WTC11 (cell line): Measurements from ENCODE around the gene PIGO.

Experiments used
- ATF6 ChIP-seq: sonication (generic); formaldehyde crosslinking; IDR thresholded peaks from 2 replicates; pipeline ENCODE4 v1.8.1; 2023; ENCODE audit warnings: mild to moderate bottlenecking, missing genetic modification reagents
- CTCF ChIP-seq: fragments of 200-600 bp; IDR thresholded peaks from 2 replicates; pipeline ENCODE4 v1.8.0; 2022; ENCODE audit warnings: antibody characterized with exemption
- FOXK1 ChIP-seq: sonication (generic); formaldehyde crosslinking; IDR thresholded peaks from 2 replicates; pipeline ENCODE4 v1.8.0; 2022; ENCODE audit warnings: mild to moderate bottlenecking, moderate library complexity, missing genetic modification reagents
- GABPB1 ChIP-seq: sonication (generic); formaldehyde crosslinking; IDR thresholded peaks from 2 replicates; pipeline ENCODE4 v1.8.1; 2023; ENCODE audit warnings: mild to moderate bottlenecking, missing genetic modification reagents
- JAZF1 ChIP-seq: fragments of 250-450 bp; sonication (Bioruptor Pico); IDR thresholded peaks from 2 replicates; pipeline ENCODE4 v1.9.0; 2021; ENCODE audit warnings: moderate library complexity, mild to moderate bottlenecking, inconsistent platforms
- MAX ChIP-seq: sonication (generic); formaldehyde crosslinking; IDR thresholded peaks from 2 replicates; pipeline ENCODE4 v1.8.0; 2022; ENCODE audit warnings: mild to moderate bottlenecking, missing genetic modification reagents
- TEAD4 ChIP-seq: sonication (generic); formaldehyde crosslinking; IDR thresholded peaks from 2 replicates; pipeline ENCODE4 v1.8.0; 2022; ENCODE audit warnings: mild to moderate bottlenecking, missing genetic modification reagents
- TP53 ChIP-seq: sonication (generic); formaldehyde crosslinking; IDR thresholded peaks from 2 replicates; pipeline ENCODE4 v1.8.1; 2023; ENCODE audit warnings: mild to moderate bottlenecking, missing genetic modification reagents
- ZNF138 ChIP-seq: sonication (generic); formaldehyde crosslinking; conservative IDR thresholded peaks from 2 replicates; pipeline ENCODE4 v1.8.1; 2022; ENCODE audit warnings: mild to moderate bottlenecking, moderate library complexity, missing genetic modification reagents
- ZNF281 ChIP-seq: sonication (generic); formaldehyde crosslinking; IDR thresholded peaks from 2 replicates; pipeline ENCODE4 v1.8.0; 2023; ENCODE audit warnings: mild to moderate bottlenecking, missing genetic modification reagents
- ZNF512 ChIP-seq: sonication (generic); formaldehyde crosslinking; IDR thresholded peaks from 2 replicates; pipeline ENCODE4 v1.8.1; 2022; ENCODE audit warnings: missing genetic modification reagents, borderline replicate concordance

GRCh38 chr9:35114840-35115628 is 18.6 kb upstream of the PIGO start:
- no peak for TF ChIP-seq ZNF138
- no peak for TF ChIP-seq MAX (CRISPR knock-in tag)
- TF ChIP-seq CTCF = no peak
- no peak for TF ChIP-seq ZNF512 (CRISPR knock-in tag)
- no peak for TF ChIP-seq TEAD4
- TF ChIP-seq FOXK1 (CRISPR knock-in tag) = no peak
- TF ChIP-seq ZNF281 (CRISPR knock-in tag) = no peak
- no peak for TF ChIP-seq TP53
- TF ChIP-seq JAZF1 (CRISPR knock-in tag) = no peak
- no peak for TF ChIP-seq GABPB1
- TF ChIP-seq ATF6 (CRISPR knock-in tag) = no peak
